ENCODE measurements around the gene ABHD2.

- TF ChIP-seq CTCF (IDR thresholded peaks at IDR 0.05) (no peak), MAX (CRISPR knock-in tag; IDR thresholded peaks at IDR 0.05) (no peak), E2F4 (CRISPR knock-in tag; IDR thresholded peaks at IDR 0.05; ENCODE audit: borderline replicate concordance, low read depth) (no peak), ZNF138 (CRISPR knock-in tag; conservative IDR thresholded peaks at IDR 0.05) (no peak), ATF2 (CRISPR knock-in tag; IDR thresholded peaks at IDR 0.05; ENCODE audit: borderline replicate concordance, low read depth) (no peak), ZNF423 (CRISPR knock-in tag; IDR thresholded peaks at IDR 0.05) (no peak), MXD4 (CRISPR knock-in tag; IDR thresholded peaks at IDR 0.05; ENCODE audit: borderline replicate concordance) (no peak), HMGXB4 (CRISPR knock-in tag; IDR thresholded peaks at IDR 0.05) (no peak), USF2 (CRISPR knock-in tag; IDR thresholded peaks at IDR 0.05) (no peak)
Observed at GRCh38 chr15:89070197-89071124, 17.8 kb upstream of the ABHD2 start.
